Epithelial cell of esophagus (primary cell): ENCODE results near the gene MTRR.

Experiments
- DNase-seq: peaks from one replicate; pipeline ENCODE4 v3.0.0; 2010; ENCODE audit warnings: low read depth
- H3K4me3 ChIP-seq: 2 replicates; pipeline ENCODE4 v1.5.1; 2011; ENCODE audit warnings: mild to moderate bottlenecking, low read length, control low read depth
- TF ChIP-seq, protein P1 (sequence below): IDR thresholded peaks from 2 replicates; pipeline ENCODE4 v1.5.1; 2011; ENCODE audit warnings: low read depth, mild to moderate bottlenecking, low read length, control low read depth, inconsistent platforms; ENCODE audit not compliant: insufficient read depth; ENCODE audit errors: missing control alignments

MTRR gene

DNA sequence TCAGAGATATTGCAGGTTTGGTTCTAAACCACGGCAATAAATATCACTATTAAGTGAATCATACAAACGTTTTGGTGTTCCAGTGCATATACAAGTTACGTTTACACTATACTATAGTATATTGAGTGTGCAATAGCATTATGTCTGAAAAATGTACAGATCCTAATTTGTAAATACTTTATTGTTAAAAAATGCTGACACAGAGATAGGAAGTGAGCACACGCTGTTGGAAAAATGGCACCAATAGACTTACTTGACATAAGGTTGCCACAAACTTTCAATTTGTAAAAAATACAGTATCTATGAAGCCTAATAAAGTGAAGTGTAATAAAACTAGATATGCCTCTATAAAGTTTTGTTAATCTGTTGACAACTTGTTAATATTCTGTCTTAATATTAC lies 34.0 kb upstream of the MTRR start:
- DNase-seq = no peak
- H3K4me3 ChIP-seq = no peak overlapping the region
- TF ChIP-seq, protein P1, sequence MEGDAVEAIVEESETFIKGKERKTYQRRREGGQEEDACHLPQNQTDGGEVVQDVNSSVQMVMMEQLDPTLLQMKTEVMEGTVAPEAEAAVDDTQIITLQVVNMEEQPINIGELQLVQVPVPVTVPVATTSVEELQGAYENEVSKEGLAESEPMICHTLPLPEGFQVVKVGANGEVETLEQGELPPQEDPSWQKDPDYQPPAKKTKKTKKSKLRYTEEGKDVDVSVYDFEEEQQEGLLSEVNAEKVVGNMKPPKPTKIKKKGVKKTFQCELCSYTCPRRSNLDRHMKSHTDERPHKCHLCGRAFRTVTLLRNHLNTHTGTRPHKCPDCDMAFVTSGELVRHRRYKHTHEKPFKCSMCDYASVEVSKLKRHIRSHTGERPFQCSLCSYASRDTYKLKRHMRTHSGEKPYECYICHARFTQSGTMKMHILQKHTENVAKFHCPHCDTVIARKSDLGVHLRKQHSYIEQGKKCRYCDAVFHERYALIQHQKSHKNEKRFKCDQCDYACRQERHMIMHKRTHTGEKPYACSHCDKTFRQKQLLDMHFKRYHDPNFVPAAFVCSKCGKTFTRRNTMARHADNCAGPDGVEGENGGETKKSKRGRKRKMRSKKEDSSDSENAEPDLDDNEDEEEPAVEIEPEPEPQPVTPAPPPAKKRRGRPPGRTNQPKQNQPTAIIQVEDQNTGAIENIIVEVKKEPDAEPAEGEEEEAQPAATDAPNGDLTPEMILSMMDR = no peak

DNA sequence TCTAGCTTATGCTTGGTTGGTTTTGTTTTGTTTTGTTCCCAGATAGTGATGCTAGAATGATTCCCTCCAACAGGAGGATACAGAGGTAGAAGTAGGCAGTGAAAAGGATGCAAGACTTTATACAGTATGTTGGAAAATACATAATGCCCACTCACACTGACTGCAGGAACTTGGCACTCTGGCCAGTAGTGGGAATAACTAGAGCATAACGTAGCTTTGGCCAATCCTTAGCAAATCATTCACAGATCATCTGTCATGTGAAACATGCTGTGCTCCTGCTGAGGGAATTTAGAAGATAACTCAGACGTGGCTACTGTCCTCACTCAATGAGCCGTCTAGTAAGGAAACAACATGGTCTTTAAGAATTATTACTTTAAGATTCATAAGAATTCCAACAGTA lies 31.5 kb upstream of the MTRR start:
- TF ChIP-seq, protein P1 = no peak
- no peak overlapping the region for H3K4me3 ChIP-seq
- DNase-seq = no peak

DNA sequence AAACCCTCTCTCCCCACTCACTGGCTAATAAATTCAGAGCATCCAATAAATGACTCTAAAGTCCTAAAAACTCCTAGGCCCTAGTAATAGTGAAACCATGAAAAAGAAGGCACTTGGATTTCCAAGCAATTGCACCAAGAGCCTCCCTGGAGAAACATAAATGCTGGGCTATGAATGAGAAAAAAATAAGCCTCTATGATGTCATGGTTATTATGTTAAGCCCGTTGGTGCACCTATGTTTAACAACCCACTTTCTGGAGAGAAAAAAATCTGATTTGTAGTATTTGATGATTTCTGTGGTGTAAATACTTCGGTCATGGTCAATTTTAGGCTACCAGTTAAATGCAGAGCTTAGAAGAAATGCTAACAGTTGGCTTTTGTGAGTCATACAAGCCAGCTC lies 26.4 kb upstream of the MTRR start:
- DNase-seq = no peak
- no peak overlapping the region for H3K4me3 ChIP-seq
- TF ChIP-seq, protein P1 = no peak

DNA sequence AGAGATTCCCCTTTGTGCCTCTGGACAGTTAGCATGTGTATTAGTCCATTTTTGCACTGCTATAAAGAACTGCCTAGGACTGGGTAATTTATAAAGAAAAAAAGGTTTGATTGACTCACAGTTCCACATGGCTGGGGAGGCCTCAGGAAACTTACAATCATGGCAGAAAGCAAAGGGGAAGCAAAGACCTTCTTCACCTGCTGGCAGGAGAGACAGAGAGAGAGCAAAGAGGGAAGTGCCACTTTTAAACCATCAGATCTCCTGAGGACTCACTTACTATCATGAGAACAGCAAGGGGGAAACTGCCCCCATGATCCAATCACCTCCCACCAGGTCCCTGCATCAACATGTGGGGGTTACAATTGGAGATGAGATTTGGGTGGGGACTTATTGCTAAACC lies 24.0 kb upstream of the MTRR start:
- DNase-seq = no peak

DNA sequence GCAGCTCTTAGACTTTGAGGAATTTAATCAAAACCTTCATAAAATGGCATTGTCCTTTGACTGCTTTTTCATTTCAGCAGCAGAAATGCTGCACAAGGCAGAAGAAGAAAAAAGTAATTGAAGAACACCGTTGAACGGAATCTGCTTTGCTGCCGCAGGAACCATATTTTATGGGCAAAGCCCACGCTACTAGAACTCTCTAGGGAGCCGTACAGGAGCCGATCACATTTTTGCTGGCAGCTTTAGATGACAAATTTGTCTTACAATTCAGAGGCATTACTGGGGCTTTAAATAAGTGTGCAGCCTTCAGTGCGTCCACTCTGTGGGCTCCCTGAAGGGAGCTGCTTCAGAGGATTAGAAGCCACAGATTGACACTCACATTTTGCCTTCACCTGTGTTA lies 23.4 kb upstream of the MTRR start:
- no peak overlapping the region for H3K4me3 ChIP-seq
- DNase-seq = no peak
- TF ChIP-seq, protein P1 = no peak

More for the DNA sequence above, 24.0 kb upstream of the MTRR start:
- no peak overlapping the region for H3K4me3 ChIP-seq
- TF ChIP-seq, protein P1 = no peak

DNA sequence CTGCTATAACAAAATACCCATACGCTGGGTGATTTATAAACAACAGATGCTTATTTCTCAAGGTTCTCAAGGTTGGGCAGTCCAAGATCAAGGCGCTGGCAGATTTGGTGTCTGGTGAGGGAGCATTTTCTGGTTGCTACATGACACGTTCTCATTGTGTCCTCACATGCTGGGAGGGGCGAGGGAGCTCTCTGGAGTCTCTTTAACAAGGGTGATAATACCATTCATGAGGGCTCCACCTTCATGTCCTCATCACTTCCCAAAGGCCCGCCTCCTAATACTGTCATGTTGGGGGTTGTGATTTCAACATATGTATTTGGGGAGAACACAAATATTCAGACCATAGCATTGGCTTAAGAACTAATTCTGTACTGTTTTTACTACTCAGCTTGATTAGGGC lies 22.6 kb upstream of the MTRR start:
- DNase-seq = no peak
- TF ChIP-seq, protein P1 = no peak
- H3K4me3 ChIP-seq = no peak overlapping the region

DNA sequence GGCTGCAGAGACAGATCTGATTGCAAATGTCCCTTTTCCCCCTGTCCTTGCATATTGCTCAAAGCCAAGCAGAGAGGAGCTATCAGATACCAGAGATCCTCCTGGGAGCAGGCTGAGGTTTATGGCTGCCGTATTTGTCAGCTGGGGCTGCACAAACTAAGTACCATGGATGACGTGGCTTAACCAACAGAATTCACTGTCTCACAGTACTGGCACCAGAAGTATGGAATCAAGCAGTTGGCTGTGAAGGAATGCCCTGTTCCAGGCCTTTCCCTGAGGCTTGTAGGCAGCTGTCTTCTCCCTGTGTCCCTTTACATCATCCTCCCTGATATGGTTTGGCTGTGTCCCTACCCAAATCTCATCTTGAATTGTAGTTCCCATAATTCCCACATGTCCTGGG lies 20.7 kb upstream of the MTRR start:
- no peak for DNase-seq
- H3K4me3 ChIP-seq = no peak overlapping the region
- TF ChIP-seq, protein P1 = no peak
